ENCODE results near the gene SERPINA4.

SERPINA4 gene, protein sequence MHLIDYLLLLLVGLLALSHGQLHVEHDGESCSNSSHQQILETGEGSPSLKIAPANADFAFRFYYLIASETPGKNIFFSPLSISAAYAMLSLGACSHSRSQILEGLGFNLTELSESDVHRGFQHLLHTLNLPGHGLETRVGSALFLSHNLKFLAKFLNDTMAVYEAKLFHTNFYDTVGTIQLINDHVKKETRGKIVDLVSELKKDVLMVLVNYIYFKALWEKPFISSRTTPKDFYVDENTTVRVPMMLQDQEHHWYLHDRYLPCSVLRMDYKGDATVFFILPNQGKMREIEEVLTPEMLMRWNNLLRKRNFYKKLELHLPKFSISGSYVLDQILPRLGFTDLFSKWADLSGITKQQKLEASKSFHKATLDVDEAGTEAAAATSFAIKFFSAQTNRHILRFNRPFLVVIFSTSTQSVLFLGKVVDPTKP

GRCh38 chr14:94560751-94561655 is at the start of gene SERPINA4:
SERPINA4 (plus strand) TSS chr14:94561442; CDS start chr14:94563483, 2,041 bp downstream.
- DNase-seq, result no peak

- DNase-seq, result no peak
Measured at GRCh38 chr14:94514351-94514750, 46.9 kb upstream of the SERPINA4 start.

GRCh38 chr14:94515426-94515825 is 45.8 kb upstream of the SERPINA4 start:
- DNase-seq, result no peak

DNA sequence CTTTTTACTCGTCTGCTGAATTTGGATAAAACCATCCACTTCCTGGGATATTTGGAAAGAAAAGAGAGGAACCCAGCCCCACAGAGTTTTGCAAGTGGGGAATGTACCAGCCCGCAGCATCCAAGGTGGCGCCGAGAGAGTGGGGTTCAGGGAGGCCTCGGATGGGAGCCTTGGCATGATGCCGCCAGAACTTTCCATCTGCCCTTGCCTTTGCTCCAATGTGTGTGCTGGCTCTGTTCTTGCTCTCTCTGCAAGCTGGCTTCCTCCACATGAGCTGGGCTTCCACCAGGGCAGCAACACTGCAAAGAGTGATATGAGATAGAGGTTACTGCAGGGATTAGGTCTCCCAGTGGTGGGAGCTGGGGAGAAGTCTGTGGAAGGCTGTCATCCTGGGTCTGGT is 45.4 kb upstream of the SERPINA4 start:
- no peak for DNase-seq

- DNase-seq, result no peak
Measured at GRCh38 chr14:94517248-94517640, 44.0 kb upstream of the SERPINA4 start.

DNA sequence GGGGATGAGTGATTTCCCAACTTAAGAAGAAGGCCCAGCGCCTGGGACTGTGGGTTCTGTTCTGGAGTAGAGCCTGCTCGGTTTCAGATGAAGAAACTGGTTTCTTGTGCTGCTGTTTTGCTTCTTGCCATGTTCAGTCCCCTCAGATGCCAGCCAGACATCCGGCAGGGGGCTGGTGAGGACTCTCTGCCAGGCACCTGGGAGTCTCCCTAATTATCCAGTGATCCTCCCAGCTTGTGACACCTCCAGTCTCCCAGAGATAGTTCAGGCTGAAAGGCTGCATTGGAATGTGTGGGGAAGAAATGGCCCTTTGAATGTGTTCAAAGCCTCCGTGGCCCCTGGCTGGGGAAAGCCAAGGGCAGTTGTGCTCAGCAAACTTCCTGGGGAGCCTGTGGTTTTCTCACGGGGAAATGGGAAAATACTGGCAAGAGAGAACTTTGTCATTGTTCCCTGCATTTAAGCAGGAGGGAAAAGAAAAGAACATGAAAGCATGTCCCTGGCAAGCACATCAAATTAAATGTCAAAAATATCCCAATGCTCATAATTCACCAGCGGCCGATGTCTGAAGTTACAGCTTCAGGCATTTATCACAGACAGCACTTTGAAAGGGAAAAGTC is 43.5 kb upstream of the SERPINA4 start:
- DNase-seq, result no peak

DNA sequence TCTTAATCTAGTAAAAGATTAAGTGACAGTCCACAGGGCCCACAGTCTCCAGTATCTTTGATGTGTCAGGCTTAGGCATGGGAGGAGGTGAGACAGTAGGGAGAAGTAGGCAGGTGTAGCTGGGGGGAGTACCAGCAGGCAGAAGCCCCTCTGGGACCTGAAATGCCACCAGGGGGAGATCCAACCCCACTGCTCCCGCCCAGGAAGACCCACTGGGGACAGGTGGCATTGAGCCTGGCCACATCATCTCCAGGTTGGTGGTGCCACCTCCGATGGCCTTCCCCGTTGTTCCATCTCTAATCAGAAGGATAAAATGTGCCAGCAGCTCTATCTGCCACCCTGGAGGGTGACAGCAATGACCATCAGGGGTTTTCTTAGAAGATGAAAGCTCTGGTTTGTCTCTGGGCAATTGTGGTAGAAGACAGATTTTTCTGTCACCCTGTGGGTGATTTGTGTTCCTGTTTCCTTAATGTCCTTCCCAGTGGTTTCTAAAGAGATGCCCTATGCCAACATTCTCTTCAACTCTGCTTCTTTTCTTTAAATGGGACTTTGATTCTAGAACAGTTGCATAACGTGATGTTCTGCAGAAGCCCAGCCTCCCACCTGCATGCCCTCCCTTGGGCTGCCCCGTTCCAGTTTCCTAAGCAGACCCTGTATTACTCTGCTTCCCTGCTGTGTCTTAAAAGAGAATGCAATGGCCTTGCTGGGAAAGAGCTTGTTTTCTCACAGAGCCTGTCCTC is 39.7 kb upstream of the SERPINA4 start:
- no peak for DNase-seq

DNA sequence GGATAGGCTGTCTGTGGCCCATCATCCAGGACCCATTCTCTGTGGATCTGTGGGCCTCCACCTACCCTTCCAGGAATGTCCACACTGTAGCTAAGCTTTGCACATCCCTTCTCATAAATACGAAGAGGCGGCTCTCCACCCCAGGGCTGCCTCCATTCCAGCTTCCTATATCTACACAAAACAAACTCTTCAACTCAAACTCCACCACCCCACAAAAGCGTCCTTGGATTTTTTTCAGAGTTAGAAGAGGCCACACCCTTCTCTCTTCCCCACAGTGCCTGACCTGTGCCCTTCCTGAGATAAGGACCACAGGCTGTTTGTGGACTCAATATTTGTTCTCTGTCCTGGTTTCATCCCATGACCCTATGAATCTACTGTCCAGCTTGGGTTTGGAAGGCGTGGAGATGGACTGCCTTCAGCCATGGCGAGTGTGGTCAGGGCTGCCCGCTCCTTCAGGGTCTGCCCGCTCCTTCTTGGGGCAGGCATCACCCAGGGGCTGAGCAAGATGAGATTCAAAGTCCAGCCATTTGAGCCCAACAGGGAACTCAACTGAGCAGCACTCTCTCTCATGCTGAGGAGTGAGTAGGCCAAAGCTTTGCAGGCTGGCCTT is 39.0 kb upstream of the SERPINA4 start:
- no peak for DNase-seq

DNA sequence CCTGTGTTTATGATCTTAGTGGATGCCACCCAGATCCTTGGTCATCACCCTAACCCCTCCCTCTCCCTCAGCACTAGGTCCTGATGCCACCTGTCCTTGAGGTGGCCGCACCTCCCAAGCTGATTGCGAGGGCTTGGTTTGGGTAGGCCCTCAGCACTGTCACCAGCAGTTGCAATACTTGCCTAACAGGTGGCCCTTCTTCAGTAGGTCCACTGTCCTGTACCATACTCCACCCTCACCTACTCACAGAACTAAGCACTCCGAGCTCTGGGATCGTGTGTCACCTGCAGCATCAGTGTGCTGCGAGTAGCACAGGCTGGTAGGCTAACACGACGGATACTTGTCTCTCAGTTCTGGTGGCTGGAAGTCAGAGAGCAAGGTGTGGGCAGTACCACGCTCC is 38.0 kb upstream of the SERPINA4 start:
- no peak for DNase-seq

DNA sequence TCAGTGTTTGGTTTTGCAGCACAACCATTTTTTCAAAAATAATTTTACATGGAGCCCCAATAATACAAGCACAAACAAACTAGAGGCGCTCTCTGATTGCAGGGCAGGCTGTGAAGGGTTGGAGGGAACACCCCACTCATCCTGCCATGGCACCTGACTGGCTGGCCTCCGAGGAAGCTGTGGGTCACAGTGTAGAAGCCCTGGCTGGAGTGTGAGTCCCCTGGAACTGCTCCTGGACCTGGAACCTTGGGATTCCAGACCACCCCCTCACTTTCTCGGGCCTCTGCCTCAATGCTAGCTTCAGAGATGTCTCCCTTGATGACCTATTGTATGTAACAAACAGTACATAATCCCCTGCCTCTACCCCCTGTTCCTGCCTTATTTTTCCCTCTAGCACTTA is 37.1 kb upstream of the SERPINA4 start:
- DNase-seq, result no peak

- DNase-seq, result no peak
Measured at GRCh38 chr14:94531187-94531586, 30.1 kb upstream of the SERPINA4 start.

DNA sequence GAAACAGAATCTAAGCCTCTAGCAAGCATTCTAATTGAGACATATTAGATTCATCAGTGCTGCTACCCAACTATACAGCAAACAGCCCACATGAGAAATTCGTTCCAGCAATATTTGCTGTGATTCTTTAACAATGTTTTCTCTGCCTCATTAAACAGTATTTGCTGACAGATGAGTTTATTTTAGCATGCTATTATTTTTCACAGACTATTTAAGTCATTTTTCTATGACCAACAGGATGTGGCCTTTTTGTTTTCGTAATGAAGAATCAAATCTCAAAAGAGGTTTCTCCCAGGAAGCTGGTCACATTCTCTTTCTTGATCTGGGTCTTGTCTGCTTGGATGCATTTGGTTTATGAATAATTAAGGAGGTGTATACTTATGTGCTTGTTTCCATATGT is 28.8 kb upstream of the SERPINA4 start:
- DNase-seq, result no peak

DNA sequence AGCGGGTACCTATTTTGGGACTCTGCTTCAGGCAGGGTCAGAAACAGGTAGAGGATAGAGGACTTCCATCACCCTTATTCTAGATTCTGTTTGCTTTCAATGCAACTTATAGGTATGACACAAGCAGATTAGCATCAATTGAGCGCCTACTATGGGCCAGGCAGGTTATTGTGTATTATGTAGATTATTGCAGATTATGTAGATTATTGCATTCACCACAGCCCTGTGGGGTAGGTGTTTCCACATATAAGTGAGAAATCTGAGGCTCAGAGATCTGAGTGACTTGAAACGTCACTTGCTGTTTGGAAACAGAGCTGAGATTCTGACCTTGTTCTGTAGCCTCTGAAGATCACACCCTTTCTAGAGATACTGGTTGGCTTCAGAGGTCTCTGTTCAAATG is 25.7 kb upstream of the SERPINA4 start:
- DNase-seq, result no peak

DNA sequence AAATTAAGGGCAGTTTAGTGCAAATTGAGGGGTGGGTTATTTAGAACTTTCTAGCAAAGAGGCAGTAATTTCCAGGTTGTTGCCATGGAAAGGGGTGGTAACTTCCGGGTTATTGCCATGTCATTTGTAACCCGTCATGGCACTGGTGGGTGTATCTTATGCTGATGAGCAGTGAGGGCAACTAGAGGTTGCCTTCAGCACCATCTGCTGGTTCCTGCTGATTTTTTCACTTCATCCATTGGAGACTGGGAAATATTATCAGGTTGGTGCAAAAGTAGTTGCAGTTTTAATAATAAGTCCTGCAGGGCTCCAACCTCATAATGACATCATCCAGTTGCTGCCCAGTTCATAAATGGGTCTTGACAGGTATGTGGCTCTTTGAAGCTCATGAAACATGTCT is 24.4 kb upstream of the SERPINA4 start:
- DNase-seq, result no peak

- DNase-seq, result no peak
Measured at GRCh38 chr14:94538070-94538740, 23.0 kb upstream of the SERPINA4 start.

- no peak for DNase-seq
Measured at GRCh38 chr14:94539181-94539580, 22.1 kb upstream of the SERPINA4 start.

- no peak for DNase-seq
Measured at GRCh38 chr14:94540031-94540794, 21.0 kb upstream of the SERPINA4 start.

- DNase-seq, result no peak
Measured at GRCh38 chr14:94541234-94541975, 19.8 kb upstream of the SERPINA4 start.

DNA sequence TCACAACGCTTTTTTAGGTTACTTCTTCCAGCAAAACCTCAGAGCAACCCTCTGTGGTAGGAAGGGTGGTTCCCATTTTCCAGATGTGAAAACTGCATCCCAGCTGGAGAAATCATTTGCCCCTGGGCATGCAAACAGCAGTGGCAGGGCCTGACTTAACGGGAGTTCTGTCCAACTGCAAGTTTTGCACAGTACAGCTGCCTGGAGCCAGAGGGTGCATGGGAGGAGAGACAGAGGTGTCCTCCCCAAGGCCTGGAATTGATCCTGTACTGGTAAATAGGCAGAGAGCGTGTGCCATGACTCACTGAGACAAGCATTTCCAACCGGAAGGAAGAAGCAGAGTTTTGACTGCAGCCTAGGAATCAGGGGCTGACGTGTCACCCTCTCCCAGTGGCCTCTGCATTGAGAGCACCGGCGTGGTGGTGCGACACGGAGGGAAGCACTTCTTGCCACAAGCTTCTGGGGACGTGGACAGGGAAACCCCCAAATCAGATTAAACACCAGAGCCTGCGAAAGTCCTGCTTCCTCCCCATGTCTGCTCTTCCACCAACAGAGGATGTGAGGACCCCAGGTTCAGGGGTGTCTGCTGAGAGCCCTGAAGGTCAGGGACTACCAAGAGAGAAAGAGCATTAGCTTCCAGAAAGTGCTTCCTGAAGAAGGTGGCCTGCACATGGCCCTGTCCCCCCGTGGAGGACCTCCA is 19.0 kb upstream of the SERPINA4 start:
- DNase-seq, result no peak

Measured in activated CD4-positive, alpha-beta T cell treated with anti-CD3 and anti-CD28 coated beads, Interleukin-10, Interleukin-2, amounts not matched to agents 100 ng/mL and 50 ng/mL, durations not matched to agents 16 hours and 8 hours (primary cell).